H1 (cell line): ENCODE data around the gene MPV17L2. TPM values are rescaled to one million over a fixed set of nuclear protein-coding genes. Genes with fewer than 3 reads are reported as not detected.
A peak's percentile ranks its signal among the peaks of the same experiment; 100 is the strongest.

Experiments
- RFX5 ChIP-seq: IDR thresholded peaks from 2 replicates; pipeline ENCODE4 v1.6.1; 2011; ENCODE audit warnings: low read depth, low read length, improper control_type of control experiment, borderline replicate concordance
- TAF7 ChIP-seq: optimal IDR thresholded peaks from 2 replicates; pipeline ENCODE3; 2011; ENCODE audit warnings: low read depth, mild to moderate bottlenecking, inconsistent platforms, low read length, moderate library complexity, borderline replicate concordance
- polyA plus RNA-seq, 7 experiments: library from polyadenylated mRNA; depleted of rRNA in 3 of 7; stranded (reverse) in 5 of 7; unstranded in 2 of 7; fragments of >200 nt in 5 of 7; fragments of 200-250 nt in 2 of 7; gene quantifications; 1 replicate in 5 of 7; 2 replicates in 1 of 7; 4 replicates in 1 of 7; pipeline versions ENCODE4 v1.2.1 to v1.2.3, GENCODE V29; 2011 to 2013; ENCODE audit warnings: missing spikeins in 2 of 7, mixed read lengths in 2 of 7
- total RNA-seq: library from RNA; stranded (reverse); fragmentation: NEBNext Ultra II Directional; extraction: Animal tissue kit (Norgen Biotek cat#: 25700); gene quantifications from 2 replicates; pipeline ENCODE4 v1.2.1, GENCODE V29; 2021
- TF ChIP-seq, protein P1 (sequence below): fragments of 300-600 bp; sonication (generic); IDR thresholded peaks from 2 replicates; pipeline ENCODE4 v1.7.1; 2012; ENCODE audit warnings: low read length, moderate library complexity, mild to moderate bottlenecking, inconsistent platforms; ENCODE audit not compliant: insufficient replicate concordance
- TF ChIP-seq, protein P2 (sequence below), 3 experiments: IDR thresholded peaks; 1 replicate in 2 of 3; 2 replicates in 1 of 3; pipeline versions ENCODE4 v1.5.1 to v1.6.1; 2011; ENCODE audit warnings: low read length in 3 of 3, mild to moderate bottlenecking in 3 of 3, inconsistent platforms in 2 of 3, low read depth in 1 of 3, moderate library complexity in 1 of 3; ENCODE audit not compliant: insufficient read depth in 1 of 3; ENCODE audit errors: control extremely low read depth in 1 of 3

MPV17L2 gene
- total and polyA plus RNA-seq, 2 of the 8 experiments (the other 6 are each of a cell fraction or from before 2014, with no cell fraction given) = 24.2 to 82.6 TPM

DNA sequence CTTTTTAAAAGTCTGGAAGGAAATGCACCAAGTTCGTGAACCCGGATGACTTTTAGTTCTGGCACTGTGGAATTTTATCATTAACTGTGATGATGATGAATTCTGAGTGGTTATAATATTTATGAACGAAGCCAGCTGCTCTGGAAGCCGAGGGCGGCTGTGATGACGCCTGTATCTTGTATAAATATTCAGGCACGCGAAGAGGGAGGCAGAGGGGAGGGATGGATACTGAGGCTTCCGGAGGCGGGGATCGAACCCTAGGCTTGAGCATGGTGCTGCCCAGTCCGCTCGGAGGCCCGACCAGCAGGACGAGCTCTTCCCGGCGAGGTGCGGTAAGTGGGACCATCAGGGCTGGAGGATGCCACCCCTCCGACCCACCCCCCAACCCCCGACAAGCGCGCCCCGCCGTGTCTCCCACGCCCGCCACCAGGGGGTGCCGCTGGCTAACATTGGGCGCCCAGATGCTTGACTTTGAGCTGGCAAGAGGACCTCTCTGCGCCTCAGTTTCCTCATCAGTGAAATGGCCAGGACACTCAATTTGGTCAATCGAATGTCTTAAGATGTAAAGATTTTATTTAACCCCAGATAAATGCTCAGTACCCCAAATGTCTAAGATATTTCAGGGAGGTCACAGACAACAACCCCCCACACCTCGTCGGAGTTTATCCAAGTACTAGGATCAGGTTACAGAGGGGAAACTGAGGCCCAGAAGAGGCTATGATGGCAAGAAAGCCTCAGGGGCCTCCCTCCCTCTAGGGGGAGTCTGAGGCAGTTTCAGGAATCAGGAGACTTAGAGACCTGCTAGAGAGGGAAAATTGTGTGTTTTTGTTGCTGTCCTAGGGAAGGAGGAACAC, 15.3 kb downstream of the MPV17L2 start (continued):
- TF ChIP-seq, protein P1, sequence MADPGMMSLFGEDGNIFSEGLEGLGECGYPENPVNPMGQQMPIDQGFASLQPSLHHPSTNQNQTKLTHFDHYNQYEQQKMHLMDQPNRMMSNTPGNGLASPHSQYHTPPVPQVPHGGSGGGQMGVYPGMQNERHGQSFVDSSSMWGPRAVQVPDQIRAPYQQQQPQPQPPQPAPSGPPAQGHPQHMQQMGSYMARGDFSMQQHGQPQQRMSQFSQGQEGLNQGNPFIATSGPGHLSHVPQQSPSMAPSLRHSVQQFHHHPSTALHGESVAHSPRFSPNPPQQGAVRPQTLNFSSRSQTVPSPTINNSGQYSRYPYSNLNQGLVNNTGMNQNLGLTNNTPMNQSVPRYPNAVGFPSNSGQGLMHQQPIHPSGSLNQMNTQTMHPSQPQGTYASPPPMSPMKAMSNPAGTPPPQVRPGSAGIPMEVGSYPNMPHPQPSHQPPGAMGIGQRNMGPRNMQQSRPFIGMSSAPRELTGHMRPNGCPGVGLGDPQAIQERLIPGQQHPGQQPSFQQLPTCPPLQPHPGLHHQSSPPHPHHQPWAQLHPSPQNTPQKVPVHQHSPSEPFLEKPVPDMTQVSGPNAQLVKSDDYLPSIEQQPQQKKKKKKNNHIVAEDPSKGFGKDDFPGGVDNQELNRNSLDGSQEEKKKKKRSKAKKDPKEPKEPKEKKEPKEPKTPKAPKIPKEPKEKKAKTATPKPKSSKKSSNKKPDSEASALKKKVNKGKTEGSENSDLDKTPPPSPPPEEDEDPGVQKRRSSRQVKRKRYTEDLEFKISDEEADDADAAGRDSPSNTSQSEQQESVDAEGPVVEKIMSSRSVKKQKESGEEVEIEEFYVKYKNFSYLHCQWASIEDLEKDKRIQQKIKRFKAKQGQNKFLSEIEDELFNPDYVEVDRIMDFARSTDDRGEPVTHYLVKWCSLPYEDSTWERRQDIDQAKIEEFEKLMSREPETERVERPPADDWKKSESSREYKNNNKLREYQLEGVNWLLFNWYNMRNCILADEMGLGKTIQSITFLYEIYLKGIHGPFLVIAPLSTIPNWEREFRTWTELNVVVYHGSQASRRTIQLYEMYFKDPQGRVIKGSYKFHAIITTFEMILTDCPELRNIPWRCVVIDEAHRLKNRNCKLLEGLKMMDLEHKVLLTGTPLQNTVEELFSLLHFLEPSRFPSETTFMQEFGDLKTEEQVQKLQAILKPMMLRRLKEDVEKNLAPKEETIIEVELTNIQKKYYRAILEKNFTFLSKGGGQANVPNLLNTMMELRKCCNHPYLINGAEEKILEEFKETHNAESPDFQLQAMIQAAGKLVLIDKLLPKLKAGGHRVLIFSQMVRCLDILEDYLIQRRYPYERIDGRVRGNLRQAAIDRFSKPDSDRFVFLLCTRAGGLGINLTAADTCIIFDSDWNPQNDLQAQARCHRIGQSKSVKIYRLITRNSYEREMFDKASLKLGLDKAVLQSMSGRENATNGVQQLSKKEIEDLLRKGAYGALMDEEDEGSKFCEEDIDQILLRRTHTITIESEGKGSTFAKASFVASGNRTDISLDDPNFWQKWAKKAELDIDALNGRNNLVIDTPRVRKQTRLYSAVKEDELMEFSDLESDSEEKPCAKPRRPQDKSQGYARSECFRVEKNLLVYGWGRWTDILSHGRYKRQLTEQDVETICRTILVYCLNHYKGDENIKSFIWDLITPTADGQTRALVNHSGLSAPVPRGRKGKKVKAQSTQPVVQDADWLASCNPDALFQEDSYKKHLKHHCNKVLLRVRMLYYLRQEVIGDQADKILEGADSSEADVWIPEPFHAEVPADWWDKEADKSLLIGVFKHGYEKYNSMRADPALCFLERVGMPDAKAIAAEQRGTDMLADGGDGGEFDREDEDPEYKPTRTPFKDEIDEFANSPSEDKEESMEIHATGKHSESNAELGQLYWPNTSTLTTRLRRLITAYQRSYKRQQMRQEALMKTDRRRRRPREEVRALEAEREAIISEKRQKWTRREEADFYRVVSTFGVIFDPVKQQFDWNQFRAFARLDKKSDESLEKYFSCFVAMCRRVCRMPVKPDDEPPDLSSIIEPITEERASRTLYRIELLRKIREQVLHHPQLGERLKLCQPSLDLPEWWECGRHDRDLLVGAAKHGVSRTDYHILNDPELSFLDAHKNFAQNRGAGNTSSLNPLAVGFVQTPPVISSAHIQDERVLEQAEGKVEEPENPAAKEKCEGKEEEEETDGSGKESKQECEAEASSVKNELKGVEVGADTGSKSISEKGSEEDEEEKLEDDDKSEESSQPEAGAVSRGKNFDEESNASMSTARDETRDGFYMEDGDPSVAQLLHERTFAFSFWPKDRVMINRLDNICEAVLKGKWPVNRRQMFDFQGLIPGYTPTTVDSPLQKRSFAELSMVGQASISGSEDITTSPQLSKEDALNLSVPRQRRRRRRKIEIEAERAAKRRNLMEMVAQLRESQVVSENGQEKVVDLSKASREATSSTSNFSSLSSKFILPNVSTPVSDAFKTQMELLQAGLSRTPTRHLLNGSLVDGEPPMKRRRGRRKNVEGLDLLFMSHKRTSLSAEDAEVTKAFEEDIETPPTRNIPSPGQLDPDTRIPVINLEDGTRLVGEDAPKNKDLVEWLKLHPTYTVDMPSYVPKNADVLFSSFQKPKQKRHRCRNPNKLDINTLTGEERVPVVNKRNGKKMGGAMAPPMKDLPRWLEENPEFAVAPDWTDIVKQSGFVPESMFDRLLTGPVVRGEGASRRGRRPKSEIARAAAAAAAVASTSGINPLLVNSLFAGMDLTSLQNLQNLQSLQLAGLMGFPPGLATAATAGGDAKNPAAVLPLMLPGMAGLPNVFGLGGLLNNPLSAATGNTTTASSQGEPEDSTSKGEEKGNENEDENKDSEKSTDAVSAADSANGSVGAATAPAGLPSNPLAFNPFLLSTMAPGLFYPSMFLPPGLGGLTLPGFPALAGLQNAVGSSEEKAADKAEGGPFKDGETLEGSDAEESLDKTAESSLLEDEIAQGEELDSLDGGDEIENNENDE = no peak
- TF ChIP-seq, protein P2, sequence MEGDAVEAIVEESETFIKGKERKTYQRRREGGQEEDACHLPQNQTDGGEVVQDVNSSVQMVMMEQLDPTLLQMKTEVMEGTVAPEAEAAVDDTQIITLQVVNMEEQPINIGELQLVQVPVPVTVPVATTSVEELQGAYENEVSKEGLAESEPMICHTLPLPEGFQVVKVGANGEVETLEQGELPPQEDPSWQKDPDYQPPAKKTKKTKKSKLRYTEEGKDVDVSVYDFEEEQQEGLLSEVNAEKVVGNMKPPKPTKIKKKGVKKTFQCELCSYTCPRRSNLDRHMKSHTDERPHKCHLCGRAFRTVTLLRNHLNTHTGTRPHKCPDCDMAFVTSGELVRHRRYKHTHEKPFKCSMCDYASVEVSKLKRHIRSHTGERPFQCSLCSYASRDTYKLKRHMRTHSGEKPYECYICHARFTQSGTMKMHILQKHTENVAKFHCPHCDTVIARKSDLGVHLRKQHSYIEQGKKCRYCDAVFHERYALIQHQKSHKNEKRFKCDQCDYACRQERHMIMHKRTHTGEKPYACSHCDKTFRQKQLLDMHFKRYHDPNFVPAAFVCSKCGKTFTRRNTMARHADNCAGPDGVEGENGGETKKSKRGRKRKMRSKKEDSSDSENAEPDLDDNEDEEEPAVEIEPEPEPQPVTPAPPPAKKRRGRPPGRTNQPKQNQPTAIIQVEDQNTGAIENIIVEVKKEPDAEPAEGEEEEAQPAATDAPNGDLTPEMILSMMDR (IDR thresholded peaks at IDR 0.05; ENCODE audit: control extremely low read depth in 1 of 3, insufficient read depth in 1 of 3, low read depth in 1 of 3, low read length in 3 of 3) = peak; percentile 41 to 82 (median 71)
- TF ChIP-seq RFX5 = no peak
- peak; percentile 16 for TF ChIP-seq TAF7
